ENCODE results near the gene UBE2E2.

- TF ChIP-seq RAD21 (IDR thresholded peaks at IDR 0.05; ENCODE audit: low read depth), result no peak
- TF ChIP-seq EP300 (IDR thresholded peaks at IDR 0.05; ENCODE audit: borderline replicate concordance), result no peak
- no peak for TF ChIP-seq REST (IDR thresholded peaks at IDR 0.05; ENCODE audit: low read depth)
- TF ChIP-seq USF1 (IDR thresholded peaks at IDR 0.05), result no peak
- TF ChIP-seq YY1 (IDR thresholded peaks at IDR 0.05; ENCODE audit: low read depth), result no peak
- no peak for TF ChIP-seq CEBPB (IDR thresholded peaks at IDR 0.05)
- TF ChIP-seq MAX (IDR thresholded peaks at IDR 0.05), result no peak
Measured at GRCh38 chr3:23547905-23548650, 345.0 kb downstream of the UBE2E2 start.

Measured in Ishikawa (cell line).